ENCODE data around the gene HM13.

DNA sequence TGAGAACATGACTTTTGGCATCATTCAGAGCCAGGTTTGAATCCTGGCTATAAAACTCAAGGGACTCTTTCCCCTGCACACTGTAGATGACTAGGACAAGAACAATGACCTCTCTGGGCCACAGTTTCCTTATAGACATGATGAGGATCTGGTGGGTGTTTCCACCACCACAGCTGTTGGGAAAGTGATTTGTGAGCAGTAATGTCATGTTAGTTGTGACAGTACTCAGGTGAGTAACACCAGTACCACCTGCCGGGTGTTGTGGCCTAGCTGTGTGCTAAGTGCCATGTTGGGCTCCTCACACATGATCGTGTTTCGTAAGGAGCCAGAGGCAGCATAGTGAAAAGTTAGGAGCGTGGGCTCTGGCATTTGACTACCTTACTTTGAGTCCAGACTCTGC lies 24.1 kb downstream of the HM13 start:
- TF ChIP-seq, protein P1, sequence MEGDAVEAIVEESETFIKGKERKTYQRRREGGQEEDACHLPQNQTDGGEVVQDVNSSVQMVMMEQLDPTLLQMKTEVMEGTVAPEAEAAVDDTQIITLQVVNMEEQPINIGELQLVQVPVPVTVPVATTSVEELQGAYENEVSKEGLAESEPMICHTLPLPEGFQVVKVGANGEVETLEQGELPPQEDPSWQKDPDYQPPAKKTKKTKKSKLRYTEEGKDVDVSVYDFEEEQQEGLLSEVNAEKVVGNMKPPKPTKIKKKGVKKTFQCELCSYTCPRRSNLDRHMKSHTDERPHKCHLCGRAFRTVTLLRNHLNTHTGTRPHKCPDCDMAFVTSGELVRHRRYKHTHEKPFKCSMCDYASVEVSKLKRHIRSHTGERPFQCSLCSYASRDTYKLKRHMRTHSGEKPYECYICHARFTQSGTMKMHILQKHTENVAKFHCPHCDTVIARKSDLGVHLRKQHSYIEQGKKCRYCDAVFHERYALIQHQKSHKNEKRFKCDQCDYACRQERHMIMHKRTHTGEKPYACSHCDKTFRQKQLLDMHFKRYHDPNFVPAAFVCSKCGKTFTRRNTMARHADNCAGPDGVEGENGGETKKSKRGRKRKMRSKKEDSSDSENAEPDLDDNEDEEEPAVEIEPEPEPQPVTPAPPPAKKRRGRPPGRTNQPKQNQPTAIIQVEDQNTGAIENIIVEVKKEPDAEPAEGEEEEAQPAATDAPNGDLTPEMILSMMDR (IDR thresholded peaks at IDR 0.05; ENCODE audit: low read depth, low read length) = no peak
- TF ChIP-seq POLR2A (IDR thresholded peaks at IDR 0.05; ENCODE audit: extremely low read depth, insufficient read length) (no peak), MYC (IDR thresholded peaks at IDR 0.05; ENCODE audit: low read depth, low read length) (no peak)

Data from NB4 (cell line).